Parathyroid adenoma (tissue), 2 donors: Measurements from ENCODE around the gene KPNA5.
"Not testable (repeated sequence)": the region's sequence is repeated elsewhere in the genome, so short reads cannot be mapped to it uniquely, and the experiment has no call there.

Experiments used
- H2AFZ ChIP-seq: fragments of 300-600 bp; sonication (generic); one replicate; pipeline ENCODE4 v1.7.0; 2017; ENCODE audit warnings: antibody characterized with exemption, mild to moderate bottlenecking
- H3K27ac ChIP-seq: fragments of 300-600 bp; sonication (generic); one replicate; pipeline ENCODE4 v1.7.0; 2017
- H3K27me3 ChIP-seq: fragments of 300-600 bp; sonication (generic); one replicate; pipeline ENCODE4 v1.7.0; 2017; ENCODE audit warnings: low read length; ENCODE audit not compliant: control insufficient read depth, insufficient read depth
- H3K36me3 ChIP-seq: fragments of 300-600 bp; sonication (generic); one replicate; pipeline ENCODE4 v1.7.0; 2017; ENCODE audit warnings: low read length; ENCODE audit not compliant: control insufficient read depth, insufficient read depth
- H3K4me1 ChIP-seq: fragments of 300-600 bp; sonication (generic); one replicate; pipeline ENCODE4 v1.7.0; 2017; ENCODE audit warnings: control low read depth
- H3K4me2 ChIP-seq: fragments of 300-600 bp; sonication (generic); one replicate; pipeline ENCODE4 v1.7.0; 2017; ENCODE audit warnings: low read length
- H3K4me3 ChIP-seq: fragments of 300-600 bp; sonication (generic); one replicate; pipeline ENCODE4 v1.7.0; 2017; ENCODE audit warnings: low read depth, low read length
- H3K79me2 ChIP-seq: fragments of 300-600 bp; sonication (generic); one replicate; pipeline ENCODE4 v1.7.0; 2017; ENCODE audit warnings: control low read depth
- H3K9ac ChIP-seq: fragments of 300-600 bp; sonication (generic); one replicate; pipeline ENCODE4 v1.7.0; 2017; ENCODE audit warnings: mild to moderate bottlenecking
- H3K9me3 ChIP-seq: fragments of 300-600 bp; sonication (generic); one replicate; pipeline ENCODE4 v1.7.0; 2017; ENCODE audit warnings: low read length; ENCODE audit not compliant: control insufficient read depth
- TF ChIP-seq, protein P1 (sequence below): fragments of 300-600 bp; sonication (generic); IDR thresholded peaks from one replicate; pipeline ENCODE4 v1.7.0; 2017; ENCODE audit warnings: antibody characterized with exemption, mild to moderate bottlenecking
- donor health status: primary hyperparathyroidism.

Gene KPNA5

GRCh38 chr6:116695401-116695800, 14.4 kb downstream of the KPNA5 start:
- H2AFZ ChIP-seq = no peak overlapping the region
- H3K79me2 ChIP-seq = no peaks in the 10 kb centered on the region
- H3K4me1 ChIP-seq = no peaks in the 10 kb centered on the region
- H3K4me3 ChIP-seq = no peak overlapping the region
- H3K9me3 ChIP-seq = no peaks in the 10 kb centered on the region
- H3K36me3 ChIP-seq = no peaks in the 10 kb centered on the region
- H3K27me3 ChIP-seq = no peaks in the 10 kb centered on the region
- no peak overlapping the region for H3K27ac ChIP-seq
- TF ChIP-seq, protein P1, sequence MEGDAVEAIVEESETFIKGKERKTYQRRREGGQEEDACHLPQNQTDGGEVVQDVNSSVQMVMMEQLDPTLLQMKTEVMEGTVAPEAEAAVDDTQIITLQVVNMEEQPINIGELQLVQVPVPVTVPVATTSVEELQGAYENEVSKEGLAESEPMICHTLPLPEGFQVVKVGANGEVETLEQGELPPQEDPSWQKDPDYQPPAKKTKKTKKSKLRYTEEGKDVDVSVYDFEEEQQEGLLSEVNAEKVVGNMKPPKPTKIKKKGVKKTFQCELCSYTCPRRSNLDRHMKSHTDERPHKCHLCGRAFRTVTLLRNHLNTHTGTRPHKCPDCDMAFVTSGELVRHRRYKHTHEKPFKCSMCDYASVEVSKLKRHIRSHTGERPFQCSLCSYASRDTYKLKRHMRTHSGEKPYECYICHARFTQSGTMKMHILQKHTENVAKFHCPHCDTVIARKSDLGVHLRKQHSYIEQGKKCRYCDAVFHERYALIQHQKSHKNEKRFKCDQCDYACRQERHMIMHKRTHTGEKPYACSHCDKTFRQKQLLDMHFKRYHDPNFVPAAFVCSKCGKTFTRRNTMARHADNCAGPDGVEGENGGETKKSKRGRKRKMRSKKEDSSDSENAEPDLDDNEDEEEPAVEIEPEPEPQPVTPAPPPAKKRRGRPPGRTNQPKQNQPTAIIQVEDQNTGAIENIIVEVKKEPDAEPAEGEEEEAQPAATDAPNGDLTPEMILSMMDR = no peak
- no peak overlapping the region for H3K4me2 ChIP-seq
- H3K9ac ChIP-seq = no peak overlapping the region

DNA sequence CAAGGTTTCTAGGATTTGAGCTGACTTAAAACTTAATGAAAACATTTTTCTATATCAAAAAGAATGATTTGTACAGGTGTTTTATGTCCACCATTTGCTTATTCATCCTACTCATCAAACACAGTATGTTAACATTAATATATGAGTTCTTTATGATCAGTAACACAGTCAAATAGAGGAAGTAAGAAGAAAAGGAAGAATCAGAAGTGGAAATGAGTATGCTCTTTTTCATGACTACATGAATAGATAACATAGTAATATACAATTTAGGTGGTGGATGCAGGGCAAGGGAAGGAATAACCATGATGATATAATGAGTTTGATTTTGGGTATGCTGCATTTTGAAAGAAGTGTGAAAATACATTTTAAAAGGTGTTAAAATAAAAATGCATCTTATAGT, 16.5 kb downstream of the KPNA5 start:
- H3K4me2 ChIP-seq = no peak overlapping the region
- H3K79me2 ChIP-seq = no peaks in the 10 kb centered on the region
- H2AFZ ChIP-seq = no peak overlapping the region
- H3K4me3 ChIP-seq = no peak overlapping the region
- H3K27me3 ChIP-seq = no peaks in the 10 kb centered on the region
- no peak overlapping the region for H3K27ac ChIP-seq
- no peaks in the 10 kb centered on the region for H3K4me1 ChIP-seq
- no peaks in the 10 kb centered on the region for H3K36me3 ChIP-seq
- no peaks in the 10 kb centered on the region for H3K9me3 ChIP-seq
- TF ChIP-seq, protein P1 = no peak
- H3K9ac ChIP-seq = no peak overlapping the region

DNA sequence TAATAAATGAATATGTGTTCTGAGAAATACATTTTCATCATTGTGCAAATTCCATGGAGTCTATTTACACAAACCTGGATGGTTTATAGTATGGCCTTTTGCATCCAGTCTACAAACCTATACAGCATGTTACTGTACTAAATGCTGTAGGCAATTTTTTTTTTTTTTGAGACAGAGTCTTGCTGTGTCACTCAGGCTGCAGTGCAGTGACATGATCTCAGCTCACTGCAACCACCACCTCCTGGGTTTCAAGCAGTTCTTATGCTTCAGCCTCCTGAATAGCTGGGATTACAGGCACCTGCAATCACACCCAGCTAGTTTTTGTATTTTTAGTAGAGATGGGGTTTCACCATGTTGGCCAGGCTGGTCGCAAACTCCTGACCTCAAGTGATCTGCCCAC, 22.9 kb downstream of the KPNA5 start:
- H3K4me2 ChIP-seq, H3K27me3 ChIP-seq, H3K9ac ChIP-seq, H2AFZ ChIP-seq, H3K9me3 ChIP-seq, H3K27ac ChIP-seq, H3K4me3 ChIP-seq, H3K79me2 ChIP-seq, H3K4me1 ChIP-seq, H3K36me3 ChIP-seq: not testable (repeated sequence)

- no peaks in the 10 kb centered on the region for H3K36me3 ChIP-seq
These were observed 24.9 kb downstream of the KPNA5 start for GRCh38 chr6:116705917-116706316.

DNA sequence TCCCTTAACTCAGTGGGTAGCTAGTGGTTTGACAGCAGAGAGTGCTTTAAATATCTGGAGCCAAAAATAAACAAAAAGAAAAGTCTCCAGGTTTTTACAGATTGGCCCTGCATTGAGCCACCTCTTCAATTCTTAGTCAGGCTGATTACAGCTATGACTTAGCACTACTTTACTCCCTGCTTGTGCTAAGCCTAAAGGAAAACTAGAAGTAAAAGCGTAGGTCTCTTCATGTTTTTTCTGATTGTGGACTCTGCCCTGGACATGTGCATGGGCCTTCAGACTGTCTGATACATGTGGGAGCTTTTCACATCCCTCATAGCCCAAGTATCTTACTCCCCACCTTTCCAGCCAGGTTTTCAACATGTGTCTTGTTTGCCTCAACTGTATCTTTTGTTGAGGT, 33.3 kb downstream of the KPNA5 start:
- Histone ChIP-seq H3K27me3 (no peaks in the 10 kb centered on the region), H3K27ac (no peak overlapping the region), H3K36me3 (no peaks in the 10 kb centered on the region), H3K4me1 (no peaks in the 10 kb centered on the region), H3K4me2 (no peak overlapping the region), H2AFZ (no peak overlapping the region), H3K9ac (no peak overlapping the region), H3K4me3 (no peak overlapping the region), H3K79me2 (peaks cover 3% of the 10 kb centered on the region), H3K9me3 (no peaks in the 10 kb centered on the region)
- TF ChIP-seq, protein P1 = no peak

More at GRCh38 chr6:116705917-116706316, 24.9 kb downstream of the KPNA5 start:
- no peak overlapping the region for H3K9ac ChIP-seq
- TF ChIP-seq, protein P1 = no peak
- H3K4me1 ChIP-seq = no peaks in the 10 kb centered on the region
- no peaks in the 10 kb centered on the region for H3K27me3 ChIP-seq
- H3K9me3 ChIP-seq = no peaks in the 10 kb centered on the region
- no peak overlapping the region for H2AFZ ChIP-seq
- no peak overlapping the region for H3K4me3 ChIP-seq
- no peak overlapping the region for H3K27ac ChIP-seq
- no peak overlapping the region for H3K4me2 ChIP-seq
- H3K79me2 ChIP-seq = no peaks in the 10 kb centered on the region
